Large intestine (tissue), 12 donors: Measurements from ENCODE around the gene SH3GLB2. TPM values are rescaled to one million over a fixed set of nuclear protein-coding genes. Genes with fewer than 3 reads are reported as not detected.

Experiments
- DNase-seq, 2 donors: peaks; one replicate each; pipeline versions ENCODE4 v3.0.0 to v3.0.0-alpha.2; 2013
- H3K27ac ChIP-seq: one replicate; pipeline ENCODE4 v1.5.1; 2013; ENCODE audit warnings: low read length
- H3K27me3 ChIP-seq: 2 replicates; pipeline ENCODE4 v1.6.1; 2013; ENCODE audit warnings: low read length; ENCODE audit not compliant: control insufficient read depth, insufficient read depth
- H3K36me3 ChIP-seq: 2 replicates; pipeline ENCODE4 v1.6.1; 2013; ENCODE audit warnings: low read length; ENCODE audit not compliant: control insufficient read depth, insufficient read depth
- H3K4me1 ChIP-seq: one replicate; pipeline ENCODE4 v1.6.1; 2013; ENCODE audit warnings: low read length; ENCODE audit not compliant: control insufficient read depth, insufficient read depth
- H3K4me3 ChIP-seq: one replicate; pipeline ENCODE4 v1.5.1; 2013; ENCODE audit warnings: low read length
- H3K9me3 ChIP-seq: one replicate; pipeline ENCODE4 v1.6.1; 2013; ENCODE audit warnings: mild to moderate bottlenecking, low read depth, low read length, moderate library complexity; ENCODE audit not compliant: control insufficient read depth
- WGBS: methylation state at CpG from one replicate; pipeline ENCODE4 v1.1.5; 2013; ENCODE audit warnings: low lambda C conversion rate; ENCODE audit not compliant: insufficient coverage; 5-methylcytosine and 5-hydroxymethylcytosine counted together
- long read RNA-seq, 11 donors: transcript quantifications; one replicate each; lab custom pipeline, GENCODE V29; 2026
- polyA plus RNA-seq: library from polyadenylated mRNA; unstranded; fragments of 120-200 nt; gene quantifications from one replicate; pipeline ENCODE4 v1.2.1, GENCODE V29; 2013

Gene SH3GLB2
- 81.7 TPM for polyA plus RNA-seq
- long read RNA-seq, donor 1, full-length matches to known transcripts = 7 of 15 reads
- long read RNA-seq, donor 1, partial matches to known transcripts = 8 of 15 reads
- long read RNA-seq, donor 1, other reads (novel, unspliced or antisense) = 0 of 15 reads
- long read RNA-seq, donor 2, full-length matches to known transcripts = 15 of 15 reads
- long read RNA-seq, donor 2, partial matches to known transcripts = 0 of 15 reads
- long read RNA-seq, donor 2, other reads (novel, unspliced or antisense) = 0 of 15 reads
- long read RNA-seq, donor 3 = 0 reads
- long read RNA-seq, donor 4, full-length matches to known transcripts = 2 of 2 reads
- long read RNA-seq, donor 4, partial matches to known transcripts = 0 of 2 reads
- long read RNA-seq, donor 4, other reads (novel, unspliced or antisense) = 0 of 2 reads
- long read RNA-seq, donor 5, full-length matches to known transcripts = 11 of 11 reads
- long read RNA-seq, donor 5, partial matches to known transcripts = 0 of 11 reads
- long read RNA-seq, donor 5, other reads (novel, unspliced or antisense) = 0 of 11 reads
- long read RNA-seq, donor 6, transcript SH3GLB2-203 (11 exons, 2,982 nt) = major isoform, 9 of 9 reads
- long read RNA-seq, donor 6, partial matches to known transcripts = 0 of 9 reads
- long read RNA-seq, donor 6, other reads (novel, unspliced or antisense) = 0 of 9 reads
- long read RNA-seq, donor 7, full-length matches to known transcripts = 5 of 5 reads
- long read RNA-seq, donor 7, partial matches to known transcripts = 0 of 5 reads
- long read RNA-seq, donor 7, other reads (novel, unspliced or antisense) = 0 of 5 reads
- long read RNA-seq, donor 8, full-length matches to known transcripts = 18 of 28 reads
- long read RNA-seq, donor 8, partial matches to known transcripts = 10 of 28 reads
- long read RNA-seq, donor 8, other reads (novel, unspliced or antisense) = 0 of 28 reads
- long read RNA-seq, donor 9, full-length matches to known transcripts = 14 of 25 reads
- long read RNA-seq, donor 9, partial matches to known transcripts = 11 of 25 reads
- long read RNA-seq, donor 9, other reads (novel, unspliced or antisense) = 0 of 25 reads
- long read RNA-seq, donor 10, full-length matches to known transcripts = 13 of 13 reads
- long read RNA-seq, donor 10, partial matches to known transcripts = 0 of 13 reads
- long read RNA-seq, donor 10, other reads (novel, unspliced or antisense) = 0 of 13 reads
- long read RNA-seq, donor 11, full-length matches to known transcripts = 14 of 14 reads
- long read RNA-seq, donor 11, partial matches to known transcripts = 0 of 14 reads
- long read RNA-seq, donor 11, other reads (novel, unspliced or antisense) = 0 of 14 reads

DNA sequence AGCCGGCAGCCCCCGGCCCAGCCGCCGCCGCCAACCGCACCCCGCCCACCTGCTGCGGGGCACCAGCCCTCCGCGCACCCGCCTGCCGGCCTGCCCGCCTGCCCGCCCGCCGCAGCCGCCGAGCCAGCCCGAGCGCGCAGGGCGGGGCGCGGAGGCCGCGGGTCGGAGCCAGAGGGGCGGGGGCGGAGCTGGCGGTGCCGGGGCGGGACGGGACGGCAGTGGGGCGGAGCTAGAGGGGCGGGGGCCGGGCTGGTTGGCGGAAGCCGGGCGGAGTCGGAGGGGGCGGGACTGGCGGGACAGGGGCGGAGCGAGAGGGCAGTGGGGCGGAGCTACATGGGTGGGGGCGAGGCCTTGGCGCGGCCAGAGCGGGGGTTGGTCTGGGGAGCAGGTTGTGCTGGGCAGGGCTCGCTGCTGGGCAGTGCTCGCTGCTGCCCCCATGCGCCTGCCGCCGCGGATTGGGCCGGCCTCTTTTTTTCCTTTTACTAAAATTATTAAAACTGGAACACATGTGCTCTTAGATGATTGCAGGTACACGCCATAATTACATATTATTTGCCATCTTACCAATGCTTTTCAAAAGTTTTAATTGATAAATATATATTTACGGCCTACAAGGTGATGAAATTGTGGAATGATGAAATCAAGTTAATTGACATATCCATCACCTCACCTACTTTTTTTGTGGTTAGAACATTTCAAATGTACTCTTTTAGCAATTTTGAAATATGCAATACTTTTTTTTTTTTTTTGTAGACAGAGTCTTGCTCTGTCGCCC, at the start of gene SH3GLB2:
SH3GLB2 (minus strand) TSS at position 140 of the 775 bp plus-strand sequence. CDS start 177 bp downstream, outside the sequence.
- H3K27me3 ChIP-seq = no peaks in the 10 kb centered on the region
- peak; percentile 92 to 93 for DNase-seq
- H3K36me3 ChIP-seq = no peaks in the 10 kb centered on the region
- WGBS = 0% methylated on average over 1 of the region's 60 CpGs
- H3K9me3 ChIP-seq = no peaks in the 10 kb centered on the region
- peak within 1 kb of the TSS; percentile 90 for H3K4me3 ChIP-seq
- peaks cover 31% of the 10 kb centered on the region for H3K4me1 ChIP-seq
- H3K27ac ChIP-seq = peak within 1 kb of the TSS; percentile 47

DNA sequence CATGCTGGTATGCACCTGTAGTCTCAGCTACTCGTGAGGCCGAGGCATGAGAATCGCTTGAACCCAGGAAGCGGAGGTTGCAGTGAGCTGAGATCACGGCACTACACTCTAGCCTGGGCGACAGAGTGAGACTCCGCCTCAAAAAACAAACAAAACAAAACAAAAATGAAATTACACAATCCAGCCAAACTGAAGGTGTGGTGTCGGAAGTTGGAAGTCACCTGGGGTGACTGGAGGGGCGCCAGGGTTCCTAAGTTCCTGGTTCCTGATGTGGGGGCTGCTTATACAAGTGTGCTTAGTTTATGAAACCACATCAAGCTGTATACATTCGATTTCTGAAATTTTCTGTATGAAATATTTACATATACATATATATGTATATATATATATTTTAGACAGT, 49.1 kb upstream of the SH3GLB2 start:
- Histone ChIP-seq H3K36me3 (no peaks in the 10 kb centered on the region), H3K27me3 (no peaks in the 10 kb centered on the region), H3K4me3 (no peak overlapping the region), H3K27ac (peak overlapping the region; percentile 77), H3K4me1 (peaks cover 46% of the 10 kb centered on the region), H3K9me3 (peaks cover 2% of the 10 kb centered on the region)
- DNase-seq = no peak
- WGBS = no CpG with 5 or more reads among the region's 10 CpGs

- no peak for DNase-seq
- WGBS = no CpG with 5 or more reads among the region's 11 CpGs
- H3K27ac ChIP-seq = peak overlapping the region; percentile 77
- H3K27me3 ChIP-seq = no peaks in the 10 kb centered on the region
- H3K9me3 ChIP-seq = peaks cover 2% of the 10 kb centered on the region
- no peak overlapping the region for H3K4me3 ChIP-seq
- H3K36me3 ChIP-seq = no peaks in the 10 kb centered on the region
- H3K4me1 ChIP-seq = peaks cover 40% of the 10 kb centered on the region
Measured at GRCh38 chr9:129076640-129077037, 48.5 kb upstream of the SH3GLB2 start.

DNA sequence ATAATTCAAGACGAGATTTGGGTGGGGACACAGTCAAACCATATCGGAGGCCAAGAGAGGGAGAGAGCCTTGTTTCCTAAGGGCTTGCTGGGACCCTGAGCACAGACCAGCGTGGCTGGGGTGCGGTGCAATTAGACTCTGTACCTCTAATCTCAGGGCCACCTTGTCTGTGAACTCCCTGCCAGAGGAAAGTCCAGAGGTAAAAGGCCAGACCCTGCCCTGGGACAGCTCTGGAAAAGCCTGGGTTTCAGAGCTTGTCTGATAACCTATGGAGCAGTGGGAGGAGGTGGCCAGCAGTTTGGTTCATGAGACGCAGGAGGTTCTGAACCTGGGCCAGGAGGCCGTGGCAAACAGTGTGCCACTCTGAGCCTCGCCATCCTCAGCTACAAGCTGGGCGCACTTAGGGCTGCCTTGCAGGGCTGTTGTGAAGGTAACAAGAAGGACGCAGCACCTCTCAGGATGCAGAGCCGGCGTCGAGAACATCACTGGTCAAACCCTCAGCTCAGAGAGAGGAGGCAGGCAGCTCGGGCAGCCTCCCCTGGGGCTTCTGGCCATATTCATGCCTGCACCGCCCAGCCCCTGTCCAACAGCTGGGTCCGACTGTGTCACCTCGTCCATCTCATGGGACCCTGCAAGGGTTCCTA, 48.0 kb upstream of the SH3GLB2 start:
- DNase-seq = peak; percentile 82 to 91
- H3K27me3 ChIP-seq = no peaks in the 10 kb centered on the region
- peak overlapping the region; percentile 77 for H3K27ac ChIP-seq
- H3K36me3 ChIP-seq = peaks cover 2% of the 10 kb centered on the region
- no peak overlapping the region for H3K4me3 ChIP-seq
- peaks cover 2% of the 10 kb centered on the region for H3K9me3 ChIP-seq
- no CpG with 5 or more reads among the region's 16 CpGs for WGBS
- peaks cover 38% of the 10 kb centered on the region for H3K4me1 ChIP-seq

GRCh38 chr9:129074106-129074505, 46.0 kb upstream of the SH3GLB2 start:
- peaks cover 17% of the 10 kb centered on the region for H3K36me3 ChIP-seq
- WGBS = no CpG with 5 or more reads among the region's 3 CpGs
- H3K4me1 ChIP-seq = peaks cover 46% of the 10 kb centered on the region
- H3K9me3 ChIP-seq = peaks cover 2% of the 10 kb centered on the region
- H3K27me3 ChIP-seq = no peaks in the 10 kb centered on the region
- no peak overlapping the region for H3K27ac ChIP-seq
- no peak for DNase-seq
- no peak overlapping the region for H3K4me3 ChIP-seq

DNA sequence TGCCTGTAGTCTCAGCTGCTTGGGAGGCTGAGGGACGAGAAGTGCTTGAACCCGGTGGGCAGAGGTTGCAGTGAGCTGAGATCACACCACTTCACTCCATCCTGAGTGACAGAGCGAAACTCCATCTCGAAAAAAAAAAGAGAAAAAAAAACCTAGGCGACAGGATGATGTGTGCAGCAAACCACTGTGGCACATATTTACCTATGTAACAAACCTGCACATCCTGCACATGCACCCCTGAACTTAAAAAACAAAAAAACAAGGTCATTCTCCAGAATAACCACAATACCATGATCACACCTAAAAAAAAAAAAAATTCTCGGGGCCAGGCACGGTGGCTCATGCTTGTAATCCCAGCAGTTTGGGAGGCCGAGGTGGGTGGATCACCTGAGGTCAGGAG, 45.3 kb upstream of the SH3GLB2 start:
- H3K4me1 ChIP-seq = peaks cover 45% of the 10 kb centered on the region
- H3K9me3 ChIP-seq = peaks cover 2% of the 10 kb centered on the region
- WGBS = no CpG with 5 or more reads among the region's 8 CpGs
- H3K36me3 ChIP-seq = peaks cover 24% of the 10 kb centered on the region
- H3K27ac ChIP-seq = no peak overlapping the region
- no peak overlapping the region for H3K4me3 ChIP-seq
- no peak for DNase-seq
- H3K27me3 ChIP-seq = no peaks in the 10 kb centered on the region

DNA sequence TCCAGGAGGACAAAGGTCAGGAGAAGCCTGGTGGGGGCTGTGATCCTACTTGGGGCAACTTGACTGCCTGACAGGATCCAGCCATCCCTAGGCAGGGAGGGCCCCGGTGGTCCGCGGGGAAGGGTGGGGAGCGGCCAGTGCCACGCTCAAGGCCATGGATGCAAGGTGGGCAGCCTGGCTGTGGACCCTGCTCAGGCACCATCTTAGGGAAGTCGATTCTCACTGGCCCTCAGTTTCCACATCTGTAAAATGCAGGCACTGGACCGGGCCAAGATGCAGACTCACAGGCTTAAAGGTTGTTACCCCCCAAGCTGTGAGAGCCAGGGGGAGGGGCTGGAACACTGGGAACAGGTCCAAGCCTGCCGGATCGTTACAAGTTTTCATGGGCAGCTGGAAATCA, 44.0 kb upstream of the SH3GLB2 start:
- peaks cover 36% of the 10 kb centered on the region for H3K36me3 ChIP-seq
- no peak overlapping the region for H3K4me3 ChIP-seq
- DNase-seq = no peak
- no peaks in the 10 kb centered on the region for H3K27me3 ChIP-seq
- H3K9me3 ChIP-seq = peaks cover 2% of the 10 kb centered on the region
- H3K4me1 ChIP-seq = peaks cover 39% of the 10 kb centered on the region
- 38% methylated on average over 2 of the region's 9 CpGs for WGBS
- no peak overlapping the region for H3K27ac ChIP-seq

GRCh38 chr9:129071526-129072126, 43.5 kb upstream of the SH3GLB2 start:
- no peak for DNase-seq
- Histone ChIP-seq H3K27ac (no peak overlapping the region), H3K9me3 (peaks cover 2% of the 10 kb centered on the region), H3K36me3 (peaks cover 39% of the 10 kb centered on the region), H3K4me1 (peaks cover 34% of the 10 kb centered on the region), H3K4me3 (no peak overlapping the region), H3K27me3 (no peaks in the 10 kb centered on the region)
- no CpG with 5 or more reads among the region's 10 CpGs for WGBS
